H9 (cell line): ENCODE measurements around the gene DCST2. TPM values are rescaled to one million over a fixed set of nuclear protein-coding genes. Genes with fewer than 3 reads are reported as not detected.

Experiments
- DNase-seq: peaks from one replicate; pipeline ENCODE4 v3.0.0-alpha.2; 2017
- H2AFZ ChIP-seq: one replicate; pipeline ENCODE4 v1.6.1; 2013; ENCODE audit warnings: mild to moderate bottlenecking, low read length, control low read depth, moderate library complexity
- H2AK5ac ChIP-seq: 2 replicates; pipeline ENCODE4 v1.6.1; 2013; ENCODE audit warnings: low read length, control low read depth, mixed read lengths; ENCODE audit not compliant: insufficient read length
- H2BK120ac ChIP-seq: one replicate; pipeline ENCODE4 v1.6.1; 2013; ENCODE audit warnings: low read depth, mild to moderate bottlenecking, low read length, control low read depth, inconsistent platforms; ENCODE audit not compliant: poor library complexity, severe bottlenecking
- H2BK12ac ChIP-seq: 2 replicates; pipeline ENCODE4 v1.6.1; 2013; ENCODE audit warnings: low read length, control low read depth, mixed read lengths, low read depth; ENCODE audit not compliant: insufficient read length
- H2BK15ac ChIP-seq: 2 replicates; pipeline ENCODE4 v1.6.1; 2013; ENCODE audit warnings: low read depth, low read length, control low read depth
- H2BK20ac ChIP-seq: one replicate; pipeline ENCODE4 v1.6.1; 2013; ENCODE audit warnings: low read depth, mild to moderate bottlenecking, low read length, control low read depth, inconsistent platforms; ENCODE audit not compliant: poor library complexity, severe bottlenecking
- H2BK5ac ChIP-seq: 2 replicates; pipeline ENCODE4 v1.6.1; 2013; ENCODE audit warnings: low read length, control low read depth, mixed read lengths; ENCODE audit not compliant: insufficient read length
- H3K14ac ChIP-seq: 2 replicates; pipeline ENCODE4 v1.6.1; 2013; ENCODE audit warnings: low read length, control low read depth; ENCODE audit not compliant: insufficient read depth
- H3K18ac ChIP-seq: 2 replicates; pipeline ENCODE4 v1.6.1; 2013; ENCODE audit warnings: low read depth, mild to moderate bottlenecking, mixed read lengths, low read length, control low read depth; ENCODE audit not compliant: insufficient read length
- H3K23ac ChIP-seq: 2 replicates; pipeline ENCODE4 v1.6.1; 2013; ENCODE audit warnings: low read length, control low read depth, mixed read lengths, low read depth; ENCODE audit not compliant: insufficient read length
- H3K23me2 ChIP-seq: 2 replicates; pipeline ENCODE4 v1.6.1; 2013; ENCODE audit warnings: low read depth, mild to moderate bottlenecking, mixed read lengths, low read length, control low read depth; ENCODE audit not compliant: insufficient read length, poor library complexity, severe bottlenecking
- H3K27ac ChIP-seq: 2 replicates; pipeline ENCODE4 v1.5.1; 2013; ENCODE audit warnings: low read length, control low read depth, mixed read lengths, low read depth; ENCODE audit not compliant: insufficient read length
- H3K27me3 ChIP-seq: 2 replicates; pipeline ENCODE4 v1.6.1; 2013; ENCODE audit warnings: low read length, control low read depth, inconsistent platforms; ENCODE audit not compliant: insufficient read depth
- H3K4ac ChIP-seq: 2 replicates; pipeline ENCODE4 v1.6.1; 2013; ENCODE audit warnings: low read depth, mild to moderate bottlenecking, control low read depth, inconsistent platforms, low read length, moderate library complexity
- H3K4me1 ChIP-seq: 2 replicates; pipeline ENCODE4 v1.6.1; 2013; ENCODE audit warnings: low read length, control low read depth, inconsistent platforms; ENCODE audit not compliant: insufficient read depth
- H3K4me2 ChIP-seq: 2 replicates; pipeline ENCODE4 v1.6.1; 2013; ENCODE audit warnings: low read length, control low read depth, mixed read lengths; ENCODE audit not compliant: insufficient read length, insufficient read depth
- H3K56ac ChIP-seq: 2 replicates; pipeline ENCODE4 v1.6.1; 2013; ENCODE audit warnings: low read depth, mild to moderate bottlenecking, mixed read lengths, low read length, control low read depth; ENCODE audit not compliant: insufficient read length
- H3K79me1 ChIP-seq: 2 replicates; pipeline ENCODE4 v1.6.1; 2013; ENCODE audit warnings: low read depth, mild to moderate bottlenecking, moderate library complexity, low read length, control low read depth, inconsistent platforms; ENCODE audit not compliant: insufficient read depth, poor library complexity, severe bottlenecking
- H3K79me2 ChIP-seq: 2 replicates; pipeline ENCODE4 v1.6.1; 2013; ENCODE audit warnings: low read length, control low read depth, inconsistent platforms; ENCODE audit not compliant: insufficient read depth
- H3K9ac ChIP-seq: 2 replicates; pipeline ENCODE4 v1.6.1; 2013; ENCODE audit warnings: low read length, control low read depth, mixed read lengths; ENCODE audit not compliant: insufficient read length; ENCODE audit errors: extremely low read depth
- H3K9me3 ChIP-seq: one replicate; pipeline ENCODE4 v1.6.1; 2013; ENCODE audit warnings: low read depth, low read length, inconsistent platforms; ENCODE audit not compliant: control insufficient read depth
- H3T11ph ChIP-seq: one replicate; pipeline ENCODE4 v1.6.1; 2013; ENCODE audit warnings: mild to moderate bottlenecking, low read length, control low read depth, inconsistent platforms
- H4K20me1 ChIP-seq: one replicate; pipeline ENCODE4 v1.6.1; 2013; ENCODE audit not compliant: control insufficient read depth, insufficient read length, insufficient read depth
- H4K5ac ChIP-seq: 2 replicates; pipeline ENCODE4 v1.6.1; 2013; ENCODE audit warnings: low read depth, mild to moderate bottlenecking, mixed read lengths, low read length, control low read depth; ENCODE audit not compliant: insufficient read length
- H4K8ac ChIP-seq: replicated peaks from 2 replicates; pipeline ENCODE4 v1.6.1; 2013; ENCODE audit warnings: low read length, control low read depth, mixed read lengths, low read depth; ENCODE audit not compliant: insufficient read length
- H4K91ac ChIP-seq: 2 replicates; pipeline ENCODE4 v1.6.1; 2013; ENCODE audit warnings: low read depth, mild to moderate bottlenecking, moderate library complexity, mixed read lengths, low read length, control low read depth; ENCODE audit not compliant: insufficient read length
- H3K27ac Mint-ChIP-seq, 3 experiments: 2 replicates in 2 of 3; 3 replicates in 1 of 3; pipeline ENCODE4 v1.8.0; 2020 to 2021; ENCODE audit warnings: mixed read lengths in 3 of 3, mild to moderate bottlenecking in 1 of 3, moderate library complexity in 1 of 3
- H3K27me3 Mint-ChIP-seq: 2 replicates; pipeline ENCODE4 v1.8.0; 2021; ENCODE audit warnings: low read depth, mild to moderate bottlenecking, moderate library complexity, mixed read lengths
- H3K36me3 Mint-ChIP-seq, 3 experiments: 2 replicates in 2 of 3; 3 replicates in 1 of 3; pipeline ENCODE4 v1.8.0; 2020 to 2021; ENCODE audit warnings: low read depth in 3 of 3, mixed read lengths in 3 of 3; ENCODE audit not compliant: insufficient read depth in 1 of 3
- H3K4me1 Mint-ChIP-seq, 2 experiments: 2 replicates each; pipeline ENCODE4 v1.8.0; 2020; ENCODE audit warnings: mixed read lengths in 2 of 2
- H3K4me3 Mint-ChIP-seq, 2 experiments: 2 replicates in 1 of 2; 3 replicates in 1 of 2; pipeline ENCODE4 v1.8.0; 2020 to 2021; ENCODE audit warnings: mild to moderate bottlenecking in 2 of 2, mixed read lengths in 2 of 2, moderate library complexity in 1 of 2
- H3K9me3 Mint-ChIP-seq, 2 experiments: 2 replicates in 1 of 2; 3 replicates in 1 of 2; pipeline ENCODE4 v1.8.0; 2020; ENCODE audit warnings: mild to moderate bottlenecking in 2 of 2, mixed read lengths in 2 of 2, moderate library complexity in 1 of 2
- whole genome bisulfite sequencing: extraction: QIAGEN DNeasy Blood & Tissue Kit; methylation state at CpG from one replicate; pipeline ENCODE4 v1.1.7; 2013; ENCODE audit warnings: missing lambda C conversion rate, low lambda C conversion rate, mixed read lengths; ENCODE audit not compliant: insufficient read length; ENCODE audit errors: extremely low coverage; 5-methylcytosine and 5-hydroxymethylcytosine counted together
- total RNA-seq: library from RNA; stranded (reverse); gene quantifications from 2 replicates; pipeline ENCODE4 v1.2.1, GENCODE V29; 2021
- TF ChIP-seq, protein P1 (sequence below): fragments of 200-600 bp; sonication (generic); conservative IDR thresholded peaks from 3 replicates; pipeline ENCODE4 v1.8.0; 2021; ENCODE audit warnings: antibody characterized with exemption, mild to moderate bottlenecking

Gene DCST2
- total RNA-seq, 1 experiment from 2014 or later: 0.35 TPM

DNA sequence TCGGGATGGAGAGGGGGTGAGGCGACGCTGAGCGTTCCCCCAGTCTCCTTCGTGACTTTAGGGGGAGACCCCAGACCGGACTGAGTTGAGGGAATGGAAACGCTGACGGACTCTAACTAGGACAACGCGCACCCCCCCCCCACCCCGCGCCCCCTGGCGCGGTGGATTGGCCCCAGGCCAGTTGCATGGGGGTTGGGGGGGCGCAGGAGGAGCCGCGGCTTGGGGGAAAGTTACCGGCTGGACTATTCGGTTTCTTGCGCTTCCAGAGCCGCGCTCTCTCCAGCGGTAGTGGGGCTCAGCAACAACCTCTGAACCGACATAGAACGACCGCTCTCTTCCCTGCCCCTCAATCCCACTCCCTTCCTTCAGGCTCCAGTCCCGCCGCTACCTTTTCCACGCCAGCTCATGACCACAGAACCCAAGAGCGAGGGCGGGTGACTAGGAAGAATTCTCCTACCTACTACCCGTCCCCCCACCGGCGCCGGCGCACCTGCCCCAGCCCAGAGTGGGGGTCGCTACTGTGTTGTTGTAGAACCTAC is 30.3 kb downstream of the DCST2 start:
- peaks cover 26% of the 10 kb centered on the region for H3K23me2 ChIP-seq
- H4K91ac ChIP-seq: no peak overlapping the region
- no peaks in the 10 kb centered on the region for H4K20me1 ChIP-seq
- no peak overlapping the region for H3K18ac ChIP-seq
- Mint-ChIP-seq H3K27me3 (no peaks in the 10 kb centered on the region), H3K27ac (peak overlapping the region; percentile 92 to 95 (median 93); a peak in 6 of 7 replicates), H3K4me1 (peaks cover 33 to 41% of the 10 kb centered on the region in 2 experiments), H3K4me3 (peak overlapping the region; percentile 93 to 97), H3K9me3 (peaks cover 0 to 2% of the 10 kb centered on the region in 2 experiments; a peak in 3 of 5 replicates), H3K36me3 (no peaks in the 10 kb centered on the region; a peak in 2 of 7 replicates)
- H3K56ac ChIP-seq: no peak overlapping the region
- no peak overlapping the region for H2AK5ac ChIP-seq
- no peak overlapping the region for H2BK5ac ChIP-seq
- peak overlapping the region; percentile 36 for H3K9ac ChIP-seq
- TF ChIP-seq, protein P1, sequence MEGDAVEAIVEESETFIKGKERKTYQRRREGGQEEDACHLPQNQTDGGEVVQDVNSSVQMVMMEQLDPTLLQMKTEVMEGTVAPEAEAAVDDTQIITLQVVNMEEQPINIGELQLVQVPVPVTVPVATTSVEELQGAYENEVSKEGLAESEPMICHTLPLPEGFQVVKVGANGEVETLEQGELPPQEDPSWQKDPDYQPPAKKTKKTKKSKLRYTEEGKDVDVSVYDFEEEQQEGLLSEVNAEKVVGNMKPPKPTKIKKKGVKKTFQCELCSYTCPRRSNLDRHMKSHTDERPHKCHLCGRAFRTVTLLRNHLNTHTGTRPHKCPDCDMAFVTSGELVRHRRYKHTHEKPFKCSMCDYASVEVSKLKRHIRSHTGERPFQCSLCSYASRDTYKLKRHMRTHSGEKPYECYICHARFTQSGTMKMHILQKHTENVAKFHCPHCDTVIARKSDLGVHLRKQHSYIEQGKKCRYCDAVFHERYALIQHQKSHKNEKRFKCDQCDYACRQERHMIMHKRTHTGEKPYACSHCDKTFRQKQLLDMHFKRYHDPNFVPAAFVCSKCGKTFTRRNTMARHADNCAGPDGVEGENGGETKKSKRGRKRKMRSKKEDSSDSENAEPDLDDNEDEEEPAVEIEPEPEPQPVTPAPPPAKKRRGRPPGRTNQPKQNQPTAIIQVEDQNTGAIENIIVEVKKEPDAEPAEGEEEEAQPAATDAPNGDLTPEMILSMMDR: no peak
- H3K4me2 ChIP-seq: peak overlapping the region; percentile 74
- H3K9me3 ChIP-seq: no peaks in the 10 kb centered on the region
- no peak overlapping the region for H2BK15ac ChIP-seq
- H2BK12ac ChIP-seq: no peak overlapping the region
- H2AFZ ChIP-seq: no peak overlapping the region
- H3K27ac ChIP-seq: no peak overlapping the region
- no peaks in the 10 kb centered on the region for H3K27me3 ChIP-seq
- H3K4me1 ChIP-seq: peaks cover 5% of the 10 kb centered on the region; the same call in 1 of the 2 replicates
- whole genome bisulfite sequencing: no CpG with 5 or more reads among the region's 37 CpGs
- no peak overlapping the region for H3K23ac ChIP-seq
- H3K14ac ChIP-seq: peak overlapping the region; percentile 32
- no peak overlapping the region for H2BK20ac ChIP-seq
- H3K79me2 ChIP-seq: no peaks in the 10 kb centered on the region; the same call in 1 of the 2 replicates
- no peak overlapping the region for H3K4ac ChIP-seq
- H4K5ac ChIP-seq: no peak overlapping the region
- H4K8ac ChIP-seq: no peak overlapping the region
- H2BK120ac ChIP-seq: no peak overlapping the region
- DNase-seq: peak; percentile 42
- no peaks in the 10 kb centered on the region for H3K79me1 ChIP-seq
- H3T11ph ChIP-seq: no peak overlapping the region
